GM18520 (cell line): Measurements from ENCODE around the gene KIAA1671.

Source experiments
- ATAC-seq: cut with Tn5 transposase; IDR thresholded peaks from one replicate; pipeline ENCODE4 v1.9.1; 2021; ENCODE audit not compliant: unreplicated experiment

KIAA1671 gene

DNA sequence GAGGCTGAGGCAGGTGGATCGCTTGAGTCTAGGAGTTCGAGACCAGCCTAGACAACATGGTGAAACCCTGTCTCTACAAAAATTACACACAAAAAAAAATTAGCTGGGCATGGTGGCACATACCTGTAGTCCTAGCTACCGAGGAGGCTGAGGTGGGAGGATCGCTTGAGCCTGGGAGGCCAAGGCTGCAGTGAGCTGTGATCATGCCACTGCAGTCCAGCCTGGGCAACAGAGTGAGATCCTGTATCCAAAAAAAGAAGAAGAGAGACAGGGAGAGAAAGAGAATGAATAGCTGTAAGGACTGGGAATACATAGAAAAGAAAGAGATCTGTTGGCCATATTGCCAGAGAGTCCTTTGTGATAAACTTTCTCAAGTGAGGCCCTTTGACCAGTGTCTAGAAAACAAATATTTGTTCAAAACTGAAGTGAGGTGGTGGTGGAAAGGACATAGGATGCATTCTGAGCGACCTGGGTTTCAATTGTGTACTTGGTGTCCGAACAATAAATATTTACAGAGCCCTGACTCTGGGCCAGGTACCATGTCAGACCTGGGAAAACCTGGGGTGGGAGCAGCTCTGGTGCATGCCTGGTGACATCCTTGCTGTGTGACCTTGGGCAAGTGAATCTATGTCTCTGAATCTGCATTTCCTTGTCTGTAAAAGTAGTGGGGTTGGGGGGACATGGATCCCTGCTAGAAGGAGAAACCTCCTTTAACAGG lies 157.5 kb downstream of the KIAA1671 start:
- ATAC-seq, result no peak

GRCh38 chr22:25110596-25110845 lies 158.0 kb downstream of the KIAA1671 start:
- ATAC-seq, result no peak

DNA sequence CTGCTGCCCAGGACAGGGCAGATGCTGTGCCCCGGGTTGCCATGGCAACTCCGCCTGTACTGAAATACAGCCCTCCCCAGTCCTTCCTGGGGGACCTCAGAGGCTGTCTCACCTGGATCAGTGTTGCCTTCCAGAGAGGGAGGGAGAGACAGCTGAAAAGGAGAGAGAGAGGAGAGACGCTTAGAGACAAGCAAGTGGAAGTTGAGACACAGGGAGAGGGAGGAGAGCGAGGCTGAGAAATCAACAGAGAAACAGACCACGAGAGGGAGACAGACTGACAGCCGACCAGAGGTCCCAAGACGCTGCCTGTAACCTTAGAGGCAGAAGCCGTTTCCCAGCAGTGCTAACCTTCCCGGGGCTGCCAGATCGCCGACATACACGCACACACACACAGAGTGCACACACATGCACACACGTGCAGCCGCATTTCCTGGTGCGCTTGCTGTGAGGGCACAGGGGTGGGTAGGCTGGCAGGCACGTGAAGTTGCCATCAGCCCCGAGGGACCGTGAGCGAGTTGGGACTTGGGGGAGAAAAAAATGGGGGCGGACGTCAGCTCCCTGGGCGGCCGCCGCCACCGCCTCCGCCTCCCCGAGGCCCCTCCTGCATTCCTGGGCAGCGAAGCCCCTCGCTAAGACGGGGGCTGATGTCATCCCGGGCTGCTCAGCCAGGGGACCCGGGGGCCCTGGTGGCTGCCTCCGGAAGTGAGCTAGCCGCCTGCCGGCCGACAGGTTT lies 158.5 kb downstream of the KIAA1671 start:
- ATAC-seq, result no peak

DNA sequence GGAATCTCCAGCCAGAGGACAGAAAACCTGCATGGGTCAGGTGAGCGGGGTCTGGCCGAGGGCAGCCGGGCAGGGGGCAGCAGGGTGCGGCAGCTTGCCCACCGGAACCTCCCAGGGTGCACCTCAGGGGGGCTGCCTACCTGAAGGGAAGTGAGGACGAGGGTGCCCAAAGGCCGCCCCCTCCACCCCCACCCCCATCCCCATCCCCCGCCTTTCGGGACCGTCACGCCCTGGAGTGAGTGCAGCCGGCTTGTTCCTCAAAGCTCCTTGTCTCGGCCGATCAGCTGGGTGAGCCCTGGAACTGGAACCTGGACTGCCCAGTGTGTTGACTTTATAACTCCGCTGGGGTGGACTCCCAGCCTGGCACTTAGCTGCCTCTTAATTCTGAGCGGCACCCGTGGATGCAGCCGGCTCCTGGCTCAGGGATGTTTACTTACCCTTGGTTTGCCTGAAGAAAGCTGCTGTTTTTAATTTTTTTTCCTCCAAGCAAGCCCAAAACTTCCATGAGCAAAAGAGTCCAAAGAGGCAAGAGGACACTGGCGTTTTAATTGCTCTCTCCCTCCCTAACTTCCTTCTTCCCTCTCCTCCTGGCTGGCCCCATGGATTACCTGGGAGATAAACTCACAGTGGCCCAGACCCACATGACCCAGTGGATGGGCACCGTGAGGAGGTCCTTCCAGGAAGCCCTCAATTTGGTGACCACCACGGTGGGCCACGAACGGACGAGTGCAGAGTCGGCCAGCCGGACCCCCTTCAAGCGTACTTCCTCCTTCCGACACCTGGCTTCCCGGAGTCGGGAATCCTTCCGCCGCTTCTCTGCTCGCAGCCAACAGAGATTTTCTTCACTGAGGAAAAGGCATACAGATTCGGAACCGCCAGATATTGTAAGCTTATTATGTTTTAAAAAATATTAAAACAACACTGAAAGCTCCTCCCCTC lies 159.3 kb downstream of the KIAA1671 start:
- no peak for ATAC-seq

DNA sequence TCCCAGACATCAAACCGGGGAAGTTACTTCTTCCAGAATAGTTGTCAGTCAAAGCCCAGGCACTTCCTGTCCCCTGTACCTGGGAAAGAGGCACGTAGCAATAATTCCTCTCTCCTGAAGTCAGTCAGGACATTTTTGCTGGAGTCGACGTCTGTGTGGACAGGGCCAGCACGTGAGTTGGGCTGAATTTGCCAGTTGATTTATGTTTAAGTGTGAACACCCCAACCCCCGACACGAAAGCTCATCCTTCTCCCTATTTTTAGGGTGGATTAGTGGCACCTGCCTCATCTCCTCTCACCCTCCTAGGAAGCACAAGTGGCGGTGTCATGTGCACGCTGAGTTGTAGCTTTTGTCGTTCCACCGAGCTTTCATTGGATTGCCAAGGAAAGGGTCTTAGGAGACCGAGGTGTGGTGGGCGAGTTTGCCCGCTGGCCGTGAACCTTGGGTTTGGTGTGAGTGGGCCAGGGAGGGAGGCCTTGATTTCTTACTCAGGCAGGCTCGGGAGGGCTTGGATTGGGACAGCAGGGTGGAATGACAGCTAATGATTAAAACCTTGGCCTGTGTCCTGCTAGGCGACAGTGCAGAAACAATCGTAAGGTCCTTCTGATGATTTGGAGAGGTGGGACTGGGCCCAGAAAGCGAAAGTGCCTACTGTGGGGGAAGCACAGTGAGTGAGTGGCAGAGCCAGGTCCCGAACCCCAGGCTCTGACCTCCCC lies 160.2 kb downstream of the KIAA1671 start:
- no peak for ATAC-seq

GRCh38 chr22:25113316-25113721 lies 160.8 kb downstream of the KIAA1671 start:
- ATAC-seq, result no peak

DNA sequence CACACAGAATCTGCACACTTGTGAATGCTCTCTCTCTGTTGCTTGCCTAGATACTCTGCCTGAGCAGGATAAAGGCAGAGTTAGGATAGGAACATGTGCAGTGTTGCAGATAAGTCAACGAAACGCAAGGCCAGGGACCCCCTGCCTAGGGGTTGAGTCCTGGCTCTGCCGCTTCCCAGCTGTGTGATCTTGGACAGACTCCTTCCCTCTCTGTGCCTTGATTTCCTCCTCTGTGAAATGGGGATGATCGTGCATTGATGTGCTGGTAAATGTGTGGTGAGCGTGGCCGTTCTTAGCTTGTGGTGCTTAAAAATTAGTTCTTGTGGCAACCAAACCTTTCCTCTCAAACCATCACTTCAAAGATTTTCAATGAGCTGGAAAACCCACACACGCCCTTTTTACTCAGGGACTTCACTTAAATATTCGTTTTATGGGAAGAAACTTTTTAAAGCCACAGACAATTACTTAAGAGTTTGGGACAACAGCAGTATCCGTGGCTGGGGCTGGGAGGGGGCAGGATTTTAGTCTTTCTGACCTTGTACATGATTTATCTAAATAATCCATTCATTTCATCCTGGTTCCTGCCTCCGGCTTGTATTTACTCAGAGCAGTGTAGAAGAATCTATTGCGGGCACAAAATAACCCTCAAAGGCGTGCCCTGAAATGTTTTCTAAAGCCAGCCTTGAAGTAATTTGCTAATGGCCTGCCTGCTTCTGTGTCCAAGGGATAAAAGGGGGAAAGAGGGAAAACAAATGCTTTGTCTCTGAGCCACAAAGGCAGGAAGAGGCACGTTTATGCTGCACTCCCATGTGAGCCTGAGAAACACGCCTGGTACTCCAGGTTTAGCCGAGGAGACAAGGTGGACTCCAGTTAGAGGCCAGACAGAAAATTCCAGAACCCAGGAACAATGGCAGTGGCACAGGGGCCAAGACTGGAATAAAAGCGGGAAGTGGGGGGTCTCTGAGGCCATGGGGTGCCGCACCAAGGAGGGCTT lies 162.2 kb downstream of the KIAA1671 start:
- ATAC-seq, result no peak

GRCh38 chr22:25119609-25120008 lies 167.1 kb downstream of the KIAA1671 start:
- no peak for ATAC-seq

- no peak for ATAC-seq
Observed at GRCh38 chr22:25120093-25120561, 167.6 kb downstream of the KIAA1671 start.

GRCh38 chr22:25120761-25121212 lies 168.3 kb downstream of the KIAA1671 start:
- no peak for ATAC-seq

- no peak for ATAC-seq
Observed at GRCh38 chr22:25122136-25122764, 169.7 kb downstream of the KIAA1671 start.

DNA sequence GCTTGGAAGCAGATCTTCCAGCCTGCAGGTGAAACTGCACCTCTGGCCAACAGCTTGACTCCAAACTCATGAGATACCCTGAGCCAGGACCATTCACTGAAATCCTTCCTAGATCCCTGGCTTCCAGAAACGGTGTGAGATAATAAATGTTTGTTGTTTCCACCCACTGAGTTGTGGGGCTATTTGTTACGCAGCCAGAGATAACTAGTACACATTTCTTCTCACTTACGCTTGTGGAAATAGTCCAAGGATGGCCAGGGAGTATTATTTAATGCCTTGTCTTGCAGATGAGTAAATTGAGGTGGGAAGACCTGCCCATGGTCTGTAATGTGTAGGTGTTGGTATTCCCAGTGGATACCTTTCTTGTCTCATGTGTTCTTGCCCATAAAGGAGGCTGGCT lies 171.2 kb downstream of the KIAA1671 start:
- no peak for ATAC-seq

GRCh38 chr22:25125693-25126357 lies 173.3 kb downstream of the KIAA1671 start:
- no peak for ATAC-seq

DNA sequence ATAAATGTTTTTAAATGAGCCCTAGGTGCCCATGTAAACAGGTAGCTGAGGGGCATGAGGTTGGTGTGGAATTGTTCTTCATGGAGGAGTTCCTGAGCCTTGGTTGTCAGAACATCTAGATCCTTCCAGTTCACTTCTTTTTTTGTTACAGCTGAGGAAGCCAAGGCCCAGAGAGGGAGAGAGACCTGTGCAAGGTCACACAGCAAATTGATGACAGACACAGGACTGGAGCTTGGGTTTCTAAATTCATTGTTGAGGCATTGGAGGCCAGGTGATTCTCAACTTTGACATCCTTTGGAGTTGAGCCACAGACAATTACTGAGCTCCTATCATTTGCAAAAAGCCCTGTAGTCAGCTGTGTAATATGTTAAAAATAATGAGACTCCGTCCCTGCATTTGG lies 174.0 kb downstream of the KIAA1671 start:
- ATAC-seq, result no peak

- no peak for ATAC-seq
Observed at GRCh38 chr22:25127318-25127717, 174.8 kb downstream of the KIAA1671 start.

GRCh38 chr22:25130462-25130861 lies 177.9 kb downstream of the KIAA1671 start:
- no peak for ATAC-seq

- no peak for ATAC-seq
Observed at GRCh38 chr22:25131198-25131887, 178.8 kb downstream of the KIAA1671 start.

- no peak for ATAC-seq
Observed at GRCh38 chr22:25134028-25134427, 181.5 kb downstream of the KIAA1671 start.
